NCI-H226 (cell line): Measurements from ENCODE around the gene FMNL2.
"Not testable (repeated sequence)": the region's sequence is repeated elsewhere in the genome, so short reads cannot be mapped to it uniquely, and the experiment has no call there.

ENCODE experiments used
- DNase-seq: peaks from one replicate; pipeline ENCODE4 v3.0.0-alpha.2; 2015

FMNL2 gene

GRCh38 chr2:152474523-152474922 lies 139.5 kb downstream of the FMNL2 start:
- DNase-seq, result not testable (repeated sequence)

- no peak for DNase-seq
Measured at GRCh38 chr2:152475982-152476381, 141.0 kb downstream of the FMNL2 start.

- no peak for DNase-seq
Measured at GRCh38 chr2:152477347-152478092, 142.5 kb downstream of the FMNL2 start.

- DNase-seq, result no peak
Measured at GRCh38 chr2:152479282-152479681, 144.3 kb downstream of the FMNL2 start.

GRCh38 chr2:152480821-152481399 lies 145.9 kb downstream of the FMNL2 start:
- no peak for DNase-seq

- no peak for DNase-seq
Measured at GRCh38 chr2:152481881-152482583, 147.1 kb downstream of the FMNL2 start.

GRCh38 chr2:152483276-152484063 lies 148.5 kb downstream of the FMNL2 start:
- DNase-seq, result peak; percentile 34

- no peak for DNase-seq
Measured at GRCh38 chr2:152485954-152486736, 151.2 kb downstream of the FMNL2 start.

- DNase-seq, result no peak
Measured at GRCh38 chr2:152486737-152487400, 151.9 kb downstream of the FMNL2 start.

- DNase-seq, result no peak
Measured at GRCh38 chr2:152488075-152488474, 153.1 kb downstream of the FMNL2 start.

GRCh38 chr2:152489364-152489763 lies 154.4 kb downstream of the FMNL2 start:
- no peak for DNase-seq

- DNase-seq, result no peak
Measured at GRCh38 chr2:152490686-152491455, 155.9 kb downstream of the FMNL2 start.

GRCh38 chr2:152492131-152492530 lies 157.2 kb downstream of the FMNL2 start:
- no peak for DNase-seq

GRCh38 chr2:152492911-152493310 lies 157.9 kb downstream of the FMNL2 start:
- DNase-seq, result peak; percentile 18

GRCh38 chr2:152493417-152493816 lies 158.4 kb downstream of the FMNL2 start:
- DNase-seq, result no peak

GRCh38 chr2:152493945-152494528 lies 159.1 kb downstream of the FMNL2 start:
- DNase-seq, result no peak

GRCh38 chr2:152496371-152496770 lies 161.4 kb downstream of the FMNL2 start:
- DNase-seq, result no peak

GRCh38 chr2:152497481-152498052 lies 162.6 kb downstream of the FMNL2 start:
- DNase-seq, result peak; percentile 97

- no peak for DNase-seq
Measured at GRCh38 chr2:152499331-152499816, 164.4 kb downstream of the FMNL2 start.
